GM19455 (cell line): Measurements from ENCODE around the gene ASCC1.
"Not testable (repeated sequence)": the region's sequence is repeated elsewhere in the genome, so short reads cannot be mapped to it uniquely, and the experiment has no call there.

Experiments
- ATAC-seq: cut with Tn5 transposase; IDR thresholded peaks from one replicate; pipeline ENCODE4 v1.9.1; 2021; ENCODE audit not compliant: unreplicated experiment

ASCC1 gene

DNA sequence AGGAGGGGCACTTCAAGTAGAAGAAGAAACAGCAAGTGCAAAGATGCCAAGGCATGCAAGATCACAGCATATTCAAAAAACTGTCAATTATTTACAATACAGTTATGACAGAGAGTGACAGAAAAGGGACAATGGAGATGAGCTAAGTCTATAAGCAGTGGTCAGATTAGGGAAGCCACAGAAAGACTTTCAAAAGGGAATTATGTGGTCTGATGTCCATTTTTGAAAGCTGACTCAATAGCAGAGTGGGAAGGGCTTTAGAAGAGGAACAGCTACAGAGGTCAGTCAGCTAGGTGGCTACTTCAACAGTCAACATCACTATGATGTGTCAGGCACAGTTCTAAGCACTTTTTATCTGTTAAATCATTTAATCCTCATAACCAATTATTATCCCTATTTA, 82.6 kb downstream of the ASCC1 start:
- ATAC-seq, result peak; percentile 60

DNA sequence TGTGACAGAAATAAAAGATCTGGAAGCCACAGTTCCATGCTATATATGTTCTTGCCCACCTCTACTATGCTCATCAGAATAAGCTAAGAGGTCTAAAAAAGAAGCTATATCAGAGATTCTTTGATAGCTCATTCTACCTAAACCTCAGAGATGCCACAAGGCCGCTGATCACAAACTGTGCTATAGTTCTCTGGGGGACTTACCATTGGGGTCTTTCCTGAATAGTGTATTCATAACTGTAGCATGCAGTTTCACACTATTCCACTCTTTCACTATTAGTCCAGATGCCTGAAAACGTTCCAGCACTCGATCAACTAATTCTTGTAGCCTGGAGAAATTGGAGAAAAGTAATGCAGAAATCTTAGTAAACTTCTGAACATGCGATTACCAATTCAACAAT, 83.2 kb downstream of the ASCC1 start:
- no peak for ATAC-seq

DNA sequence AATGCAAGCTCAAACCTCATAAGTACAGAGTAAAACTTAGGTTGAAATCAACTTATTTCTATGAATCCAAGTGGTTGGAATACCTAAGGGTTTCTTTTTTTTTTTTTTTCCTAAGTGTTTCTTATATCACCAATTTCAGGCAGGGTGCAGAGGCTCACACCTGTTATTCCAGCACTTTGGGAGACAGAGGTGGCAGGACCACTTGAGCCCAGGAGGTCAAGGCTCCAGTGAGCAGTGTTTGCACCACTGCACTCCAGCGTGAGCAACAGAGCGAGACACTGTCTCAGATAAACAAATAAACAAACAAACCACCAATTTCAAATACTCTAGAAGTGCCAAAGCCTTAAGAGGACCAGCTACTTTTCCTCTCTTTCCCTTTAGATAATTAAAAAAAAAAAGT, 88.5 kb downstream of the ASCC1 start:
- ATAC-seq, result no peak

DNA sequence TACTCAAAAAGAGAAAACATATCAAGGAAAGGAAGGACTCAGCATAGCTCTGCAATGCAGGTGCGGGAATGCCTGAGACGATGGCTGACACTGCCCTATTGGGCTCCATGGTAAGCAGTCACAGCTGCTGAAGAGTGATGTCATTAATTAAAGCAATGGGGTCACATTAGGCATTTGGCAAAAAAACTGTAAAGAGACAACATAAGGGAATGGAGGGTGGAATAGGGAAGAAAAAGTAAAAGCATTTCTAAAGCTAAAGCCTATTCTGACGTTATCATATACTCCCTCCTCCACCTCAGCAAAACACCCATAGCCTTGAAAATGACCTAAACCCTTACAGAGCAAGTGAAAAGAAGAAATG, 89.2 kb downstream of the ASCC1 start:
- ATAC-seq, result no peak

DNA sequence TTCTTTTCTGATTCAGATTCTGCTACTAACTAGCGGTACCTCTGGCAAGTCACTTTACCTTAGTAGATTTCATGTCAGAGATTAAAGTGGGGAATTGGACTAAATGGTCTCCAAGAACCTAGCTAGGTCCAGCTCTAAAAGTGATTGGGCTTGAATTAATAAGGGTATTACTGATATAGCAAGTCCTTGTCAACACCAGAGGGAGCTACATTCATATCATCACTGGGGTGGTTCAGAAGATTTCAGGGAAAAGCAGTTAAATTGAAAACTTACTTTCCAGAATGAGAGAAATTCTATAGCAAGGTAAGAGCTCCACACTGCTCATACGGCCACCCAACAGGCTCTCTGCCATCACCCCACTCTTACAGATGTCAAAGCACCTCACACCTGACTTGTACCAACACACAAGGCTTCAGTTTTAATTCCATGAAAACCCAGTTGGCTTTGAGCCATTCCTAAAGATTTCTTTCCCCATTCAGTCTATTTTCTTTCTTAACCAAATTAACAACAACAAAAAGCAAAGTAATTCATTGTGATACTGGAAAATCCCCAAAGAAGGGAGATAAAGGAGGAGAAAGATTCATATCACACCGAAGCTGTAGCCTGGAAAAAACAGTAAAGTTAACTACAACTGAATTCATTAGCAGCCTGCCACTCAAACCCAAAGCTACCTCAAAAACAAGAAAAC, 89.7 kb downstream of the ASCC1 start:
- no peak for ATAC-seq

DNA sequence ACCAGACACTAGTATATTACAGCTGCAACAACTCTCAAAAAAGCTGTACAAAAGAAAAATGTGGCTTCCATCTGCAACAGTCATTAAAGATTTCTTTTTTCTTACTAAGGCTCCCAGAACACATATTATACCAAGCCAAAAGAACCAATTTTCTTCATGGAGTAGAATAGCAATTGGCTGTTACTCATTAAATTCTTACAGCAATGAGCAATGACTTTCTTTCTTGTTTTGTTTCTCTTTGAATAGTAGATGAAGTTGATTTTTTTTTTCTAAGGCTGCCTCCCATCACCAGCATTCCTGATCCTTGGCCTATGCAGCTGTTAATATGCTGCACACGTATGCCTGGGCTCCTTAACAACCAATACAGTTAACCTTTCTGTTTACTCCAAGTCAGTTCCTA, 91.1 kb downstream of the ASCC1 start:
- no peak for ATAC-seq

DNA sequence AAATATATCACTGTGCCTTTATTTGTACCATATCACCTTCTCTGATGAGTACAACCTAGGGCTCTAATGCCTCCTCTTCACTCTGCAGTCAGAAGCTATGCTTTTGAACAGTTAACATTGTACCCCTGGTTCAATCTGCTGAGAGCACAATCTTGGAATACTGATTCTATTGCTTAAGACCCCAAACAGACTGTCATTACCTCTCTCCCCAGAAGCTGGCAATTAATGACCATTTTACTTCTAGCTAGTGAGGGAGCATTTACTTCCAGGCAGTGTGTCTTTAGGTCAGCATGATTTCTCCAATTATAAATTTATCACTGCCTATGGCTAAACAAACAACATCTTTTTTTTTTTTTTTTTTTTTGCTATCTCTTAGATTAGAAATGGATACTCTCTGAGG, 91.7 kb downstream of the ASCC1 start:
- ATAC-seq, result no peak

DNA sequence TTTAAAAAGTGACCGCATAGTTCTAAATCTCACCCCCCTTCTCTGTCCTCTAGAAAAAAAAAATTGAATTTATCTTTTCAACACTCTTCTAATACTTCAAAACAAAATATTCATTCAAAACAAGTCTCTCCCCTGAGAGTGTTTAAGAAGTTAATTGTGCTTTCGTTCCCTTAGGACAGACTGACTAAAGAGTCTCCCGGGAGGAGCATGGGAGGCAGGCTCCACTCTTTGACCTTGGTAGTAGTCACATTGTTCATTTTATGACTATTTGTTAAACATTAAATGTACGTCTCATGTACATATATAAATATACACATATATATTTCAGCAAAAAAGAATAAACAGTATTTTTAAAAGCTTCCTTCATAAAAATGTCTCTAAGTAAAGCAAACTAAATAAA, 92.5 kb downstream of the ASCC1 start:
- no peak for ATAC-seq

DNA sequence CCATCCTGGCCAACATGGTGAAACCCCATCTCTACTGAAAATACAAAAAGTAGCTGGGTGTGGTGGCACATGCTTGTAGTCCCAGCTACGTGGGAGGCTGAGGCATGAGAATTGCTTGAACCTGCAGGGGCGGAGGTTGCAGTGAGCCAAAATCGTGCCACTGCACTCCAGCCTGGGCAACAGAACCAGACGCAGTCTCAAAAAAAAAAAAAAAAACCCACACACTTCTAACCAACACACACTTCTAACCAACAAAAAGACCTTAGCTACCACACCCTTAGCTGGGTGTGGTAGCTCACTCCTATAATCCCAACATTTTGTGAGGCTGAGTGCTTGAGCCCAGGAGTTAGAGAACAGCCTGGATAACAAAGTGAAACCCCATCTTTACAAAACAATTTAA, 93.9 kb downstream of the ASCC1 start:
- no peak for ATAC-seq

DNA sequence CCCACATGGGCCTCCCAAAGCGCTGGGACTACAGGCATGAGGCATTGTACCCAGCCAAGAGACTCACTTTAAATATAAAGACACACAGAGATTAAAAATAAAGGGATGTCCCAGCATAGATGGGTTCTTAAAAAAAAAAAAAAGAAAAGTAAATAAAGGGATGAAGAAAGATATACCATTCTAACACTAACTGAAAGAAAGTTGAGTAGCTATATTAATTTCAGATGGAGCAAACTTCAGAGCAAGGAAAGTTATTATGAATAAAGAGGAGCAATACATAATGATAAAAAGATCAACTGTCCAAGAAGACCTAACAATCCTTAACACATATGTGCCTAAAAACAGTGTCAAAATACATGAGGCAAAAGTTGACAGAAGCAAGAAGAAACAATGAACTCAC, 94.7 kb downstream of the ASCC1 start:
- no peak for ATAC-seq

DNA sequence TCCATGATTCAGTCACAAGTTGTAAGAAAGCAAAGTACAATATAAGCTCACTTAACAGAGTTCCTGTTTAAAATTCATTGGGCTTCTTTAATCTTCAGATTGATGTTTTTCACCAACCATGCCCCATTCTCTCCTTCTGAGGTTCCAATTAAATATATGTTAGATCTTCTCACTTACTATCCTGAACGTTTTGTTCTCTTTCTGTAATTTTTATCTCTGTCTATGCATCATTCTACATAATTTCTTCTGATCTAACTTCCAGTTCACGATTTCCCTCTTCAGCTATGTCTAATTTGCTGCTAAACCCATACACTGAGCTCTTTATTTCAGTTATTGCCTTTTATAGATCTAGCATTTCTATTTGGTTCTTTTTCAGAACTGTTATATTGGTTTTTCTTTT, 99.7 kb downstream of the ASCC1 start:
- ATAC-seq, result no peak

DNA sequence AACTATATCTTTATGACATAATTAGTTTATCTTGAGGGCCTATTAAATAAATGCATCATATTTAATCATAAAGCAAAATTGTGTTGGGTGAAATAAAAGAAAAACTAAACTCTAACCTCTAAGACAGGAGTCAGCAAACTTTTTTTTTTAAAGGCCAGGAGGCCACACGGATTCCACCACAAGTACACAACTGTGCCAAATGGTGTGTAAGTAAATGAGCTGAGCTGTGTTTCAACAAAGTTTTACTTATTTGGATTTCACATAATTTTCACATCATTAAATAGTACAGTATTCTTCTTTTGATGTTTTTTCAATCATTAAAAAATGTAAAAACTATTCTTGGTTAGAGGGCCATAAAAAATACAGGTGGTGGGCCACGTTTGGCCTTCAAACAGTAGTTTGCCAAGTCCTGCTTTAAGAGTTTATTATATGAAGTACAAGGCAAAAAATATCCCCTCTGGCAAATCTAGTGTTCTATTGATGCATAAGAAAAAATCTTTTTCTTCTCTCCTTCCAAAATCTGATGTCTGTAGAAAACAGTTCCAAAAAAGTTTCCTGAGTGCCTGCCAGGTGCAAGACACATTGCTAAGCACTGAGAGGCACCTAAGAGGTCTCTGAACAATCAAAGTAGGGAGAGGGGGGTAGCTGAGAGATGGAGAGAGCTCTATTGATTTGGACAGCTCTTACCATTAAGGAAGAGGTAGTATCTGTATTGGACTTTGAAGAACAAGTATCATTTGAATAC, 101.2 kb downstream of the ASCC1 start:
- no peak for ATAC-seq

DNA sequence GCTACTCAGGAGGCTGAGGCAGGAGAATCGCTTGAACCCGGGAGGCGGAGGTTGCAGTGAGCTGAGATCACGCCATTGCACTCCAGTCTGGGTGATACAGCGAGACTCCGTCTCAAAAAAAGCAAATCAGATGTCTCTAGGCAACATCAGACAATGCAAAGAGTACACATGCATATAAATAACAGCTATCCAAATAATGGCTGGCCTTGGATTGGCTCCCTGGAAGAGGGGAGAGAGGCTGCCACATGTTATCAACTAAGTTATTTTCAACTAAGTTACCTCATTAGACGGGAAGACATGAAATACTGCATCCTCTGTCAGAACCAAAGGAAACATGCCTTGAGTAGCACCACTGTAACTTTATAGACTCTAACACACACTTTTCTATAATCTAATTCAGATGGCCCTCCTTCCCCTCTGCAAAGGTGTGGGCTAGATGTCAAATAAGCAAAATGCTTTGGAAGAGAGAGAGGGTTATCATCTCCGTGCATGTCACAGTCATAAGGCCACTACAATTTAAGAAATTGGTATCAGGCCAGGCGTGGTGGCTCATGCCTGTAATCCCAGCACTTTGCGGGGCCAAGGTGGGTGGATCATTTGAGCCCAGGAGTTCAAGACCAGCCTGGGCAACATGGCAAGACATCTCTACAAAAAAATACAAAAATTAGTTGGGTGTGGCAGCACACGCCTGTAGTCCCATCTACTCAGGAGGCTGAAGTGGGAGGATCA, 105.2 kb downstream of the ASCC1 start:
- ATAC-seq, result no peak

DNA sequence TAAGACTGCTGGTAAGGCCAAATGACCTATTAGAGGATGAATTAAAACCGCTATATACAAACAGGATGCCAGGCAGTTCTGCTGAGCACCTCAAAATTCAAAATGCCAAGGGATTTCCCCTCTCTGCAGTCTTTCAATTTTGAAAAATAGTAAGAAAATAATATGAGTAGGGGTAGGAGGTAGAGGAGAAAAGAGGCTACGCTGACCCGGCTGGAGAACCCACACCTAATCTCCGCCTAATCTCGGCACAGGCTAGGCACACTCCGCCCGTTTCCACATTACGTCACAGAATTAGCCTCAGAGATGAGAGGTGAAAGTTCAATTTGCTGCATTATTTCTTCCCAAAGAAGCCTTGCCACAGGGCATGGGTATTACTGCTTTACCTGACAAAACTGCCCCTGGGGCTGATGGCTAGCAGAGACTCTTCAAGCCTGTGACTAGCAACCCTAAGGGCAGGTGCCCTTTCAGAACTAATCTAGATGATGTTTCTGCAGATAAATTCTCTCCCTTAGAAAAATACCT, 106.4 kb downstream of the ASCC1 start:
- ATAC-seq, result no peak

DNA sequence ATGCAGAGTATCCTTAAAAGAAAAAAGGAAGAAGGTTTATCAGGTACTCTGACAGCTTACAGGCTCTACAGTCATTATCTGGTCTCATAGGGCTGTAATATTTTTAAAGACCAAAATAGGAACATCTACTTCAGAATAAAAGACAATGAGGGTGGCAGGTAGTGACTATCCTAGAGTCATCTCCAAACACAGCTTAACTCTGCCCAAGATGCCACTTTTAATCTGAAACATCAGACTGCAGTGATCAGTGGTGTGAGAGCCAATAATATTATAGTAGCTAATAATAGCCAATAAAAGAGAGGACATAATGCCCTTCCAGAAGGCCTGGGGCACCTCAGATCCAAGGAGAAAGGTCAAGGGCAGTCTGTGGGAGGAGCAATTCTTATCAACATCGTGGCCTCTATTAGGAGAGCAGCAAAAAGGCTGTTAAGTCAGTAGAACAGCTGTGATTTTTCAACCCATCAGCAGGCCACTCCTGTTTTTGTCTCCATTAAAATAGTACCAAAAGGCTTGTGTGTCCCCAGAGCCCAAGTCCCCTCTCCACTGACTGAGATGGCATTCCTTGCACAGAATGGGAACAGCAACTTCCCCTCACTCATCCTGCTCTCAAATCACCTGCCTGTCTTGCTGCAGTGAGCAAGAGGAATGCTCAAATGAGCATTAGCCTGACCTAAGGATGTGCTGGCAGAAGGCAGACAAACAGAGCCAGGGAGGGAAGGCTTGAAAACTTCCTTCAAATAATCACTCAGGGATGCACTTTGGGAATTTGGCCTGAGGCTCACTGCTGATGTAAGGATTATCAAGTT, 107.0 kb downstream of the ASCC1 start:
- ATAC-seq, result no peak

DNA sequence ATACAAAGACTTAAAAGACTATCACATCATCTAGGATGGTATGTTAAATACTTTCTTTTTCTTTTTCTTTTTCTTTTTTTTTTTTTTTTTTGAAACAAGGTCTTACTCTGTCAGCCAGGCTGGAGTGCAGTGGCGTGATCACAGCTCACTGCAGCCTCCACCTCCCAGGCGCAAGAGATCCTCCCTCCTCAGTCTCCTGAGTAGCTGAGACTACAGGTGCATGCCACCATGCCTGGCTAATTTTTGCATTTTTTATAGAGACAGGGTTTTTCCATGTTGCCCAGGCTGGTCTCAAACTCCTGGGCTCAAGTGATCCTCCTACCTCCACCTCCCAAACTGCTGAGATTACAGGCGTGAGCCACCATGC, 108.1 kb downstream of the ASCC1 start:
- ATAC-seq, result not testable (repeated sequence)

DNA sequence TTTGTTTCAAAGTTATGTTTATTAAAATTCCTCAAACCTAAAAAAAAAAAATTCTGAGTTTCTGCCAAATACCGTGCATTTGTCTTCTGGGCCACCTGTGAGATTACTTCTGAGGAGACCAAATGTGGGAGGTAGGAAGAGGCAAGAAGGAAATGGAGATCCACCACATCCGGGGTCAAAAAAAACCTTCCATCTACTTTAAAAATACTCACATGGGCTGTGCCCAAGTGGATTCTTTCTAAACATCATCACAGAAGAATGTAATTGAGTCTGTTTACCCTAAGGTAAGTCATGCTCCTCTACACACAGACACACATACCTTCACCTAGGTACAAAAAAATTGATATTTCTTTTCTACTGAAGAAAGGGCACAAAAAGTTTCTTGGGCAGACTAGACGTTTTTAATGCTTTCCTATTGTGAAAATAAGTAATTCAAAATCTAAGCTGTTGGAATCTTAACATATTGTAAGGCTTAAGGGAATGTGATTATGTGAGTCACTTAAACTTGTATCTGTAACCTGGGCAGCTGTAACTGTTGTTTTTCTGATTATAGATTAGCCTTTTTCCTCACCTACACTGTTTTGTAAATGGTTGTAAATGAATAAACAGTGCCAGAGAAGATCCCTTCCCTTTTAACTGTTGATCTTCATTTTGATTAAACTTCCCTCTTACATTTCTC, 108.6 kb downstream of the ASCC1 start:
- ATAC-seq, result no peak

DNA sequence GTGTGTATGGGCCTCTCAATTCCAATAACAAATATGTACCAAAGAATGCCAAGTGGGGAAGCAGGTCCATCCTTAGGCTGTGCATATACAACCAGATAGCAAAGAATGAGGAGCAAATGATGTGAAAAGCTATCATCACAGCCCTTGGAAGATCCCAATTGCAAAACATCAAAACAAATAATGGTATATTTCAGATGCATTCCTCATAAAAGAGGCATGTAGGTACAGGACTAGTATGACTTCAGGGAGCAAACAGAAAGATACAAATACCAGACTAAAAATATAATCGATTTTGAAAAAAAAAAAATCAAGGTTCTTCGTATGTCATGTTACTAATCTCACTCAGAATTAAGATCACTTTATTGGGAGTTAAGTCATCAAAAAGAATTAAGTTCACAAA, 109.2 kb downstream of the ASCC1 start:
- no peak for ATAC-seq

DNA sequence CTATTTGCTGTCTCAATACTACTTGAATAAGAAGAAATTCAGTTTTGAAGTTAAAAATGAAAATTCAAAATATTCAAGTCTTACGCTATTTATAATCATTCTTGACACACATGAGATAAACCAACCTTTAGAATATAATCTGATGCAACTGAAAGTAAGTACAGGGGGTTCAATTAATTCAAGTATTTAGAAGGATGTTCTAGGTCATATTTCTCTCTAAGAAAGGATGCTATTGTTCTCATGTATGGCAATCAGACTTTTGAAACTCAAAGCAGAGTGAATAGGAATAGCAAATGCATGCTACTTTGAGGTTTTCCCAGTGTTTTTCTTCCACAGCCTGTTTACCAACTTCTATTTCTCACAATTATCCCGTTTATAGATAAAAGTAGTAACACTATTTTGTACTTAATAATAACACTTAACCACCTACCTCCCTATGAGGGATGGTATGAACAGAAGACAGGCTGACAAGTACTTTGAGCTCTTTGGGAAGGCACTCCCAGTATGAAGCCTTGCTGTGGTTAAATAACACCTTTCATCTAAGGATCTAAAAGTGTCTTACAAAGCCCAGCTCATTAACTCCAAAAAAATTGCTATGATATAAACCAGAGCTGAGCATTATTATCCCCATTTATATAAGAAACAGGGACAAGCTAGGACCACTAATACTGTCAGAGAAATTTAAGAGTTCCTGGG, 109.8 kb downstream of the ASCC1 start:
- no peak for ATAC-seq

DNA sequence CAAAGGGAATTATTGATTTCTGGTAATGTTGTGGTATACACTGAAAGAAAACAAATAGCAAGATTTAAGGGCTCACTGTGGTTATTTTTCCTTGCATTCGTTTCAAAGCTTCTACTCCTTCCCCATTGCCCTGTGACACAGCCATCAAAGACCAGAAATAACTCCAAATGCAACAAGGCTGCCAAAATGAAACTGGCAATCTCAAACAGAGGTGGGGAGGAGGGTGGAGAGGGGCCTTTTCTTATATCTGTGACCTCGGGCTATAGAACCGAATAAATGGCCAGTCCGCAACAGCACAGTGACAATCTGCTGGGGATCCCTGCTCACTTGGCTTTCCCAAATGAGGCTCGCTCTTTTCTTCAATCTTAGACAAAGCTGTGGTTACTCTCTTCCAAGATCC, 110.4 kb downstream of the ASCC1 start:
- no peak for ATAC-seq
